HCT116 (cell line): ENCODE measurements around the gene HPDL.

Source experiments
- CTCF ChIP-seq, 3 experiments: fragments of 200-600 bp in 1 of 3; sonication (generic) in 1 of 3; IDR thresholded peaks in 2 of 3; conservative IDR thresholded peaks in 1 of 3; 2 replicates each; pipeline ENCODE4 v1.5.1; 2012 to 2017; ENCODE audit warnings: low read depth in 2 of 3, low read length in 2 of 3, antibody characterized with exemption in 1 of 3, borderline replicate concordance in 1 of 3, control low read depth in 1 of 3, mild to moderate bottlenecking in 1 of 3, mixed read lengths in 1 of 3, mixed run types in 1 of 3, moderate library complexity in 1 of 3; ENCODE audit not compliant: insufficient read depth in 1 of 3
- EZH2 ChIP-seq: fragments of 200-600 bp; sonication (generic); IDR thresholded peaks from 2 replicates; pipeline ENCODE4 v1.6.1; 2017; ENCODE audit warnings: antibody characterized with exemption, mixed run types
- POLR2A ChIP-seq: IDR thresholded peaks from 2 replicates; pipeline ENCODE4 v1.7.0; 2011; ENCODE audit warnings: borderline replicate concordance; ENCODE audit not compliant: insufficient read depth, insufficient read length; ENCODE audit errors: extremely low read depth
- YY1 ChIP-seq: IDR thresholded peaks from 2 replicates; pipeline ENCODE4 v1.6.1; 2011; ENCODE audit warnings: low read length, low read depth, moderate library complexity, mild to moderate bottlenecking; ENCODE audit not compliant: insufficient replicate concordance; ENCODE audit errors: extremely low read depth

GRCh38 chr1:45340816-45341466 is 14.2 kb downstream of the HPDL start:
- TF ChIP-seq POLR2A (no peak), CTCF (IDR thresholded peaks at IDR 0.05 in 2 of 3, conservative IDR thresholded peaks at IDR 0.05 in 1 of 3; ENCODE audit: borderline replicate concordance in 1 of 3, insufficient read depth in 1 of 3, low read depth in 2 of 3, low read length in 2 of 3) (no peak), EZH2 (no peak), YY1 (no peak)
